Ammon's horn (tissue), 1 donor: ENCODE measurements around the gene ADCYAP1R1.

Experiments
- DNase-seq: peaks from one replicate; pipeline ENCODE4 v3.0.0-alpha.2; 2016; ENCODE audit warnings: low spot score

ADCYAP1R1 gene

DNA sequence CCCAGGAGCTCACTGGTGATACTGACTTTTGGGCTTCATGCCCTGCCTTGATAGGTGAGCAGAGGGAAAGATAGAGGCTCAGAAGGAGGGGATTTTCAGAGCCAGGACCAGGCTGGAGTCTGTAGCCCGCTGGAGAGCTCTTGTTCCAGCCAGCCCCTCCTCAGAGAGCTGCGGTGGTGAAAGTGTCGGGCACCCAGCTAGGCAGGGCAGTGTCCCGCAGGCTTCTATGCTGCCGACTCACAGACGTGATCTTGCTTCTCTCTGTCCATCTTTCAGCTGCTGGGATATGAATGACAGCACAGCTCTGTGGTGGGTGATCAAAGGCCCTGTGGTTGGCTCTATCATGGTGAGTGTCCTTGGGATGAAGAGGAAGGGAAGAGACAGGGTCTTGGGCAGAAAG lies 35.2 kb downstream of the ADCYAP1R1 start:
- DNase-seq = no peak

DNA sequence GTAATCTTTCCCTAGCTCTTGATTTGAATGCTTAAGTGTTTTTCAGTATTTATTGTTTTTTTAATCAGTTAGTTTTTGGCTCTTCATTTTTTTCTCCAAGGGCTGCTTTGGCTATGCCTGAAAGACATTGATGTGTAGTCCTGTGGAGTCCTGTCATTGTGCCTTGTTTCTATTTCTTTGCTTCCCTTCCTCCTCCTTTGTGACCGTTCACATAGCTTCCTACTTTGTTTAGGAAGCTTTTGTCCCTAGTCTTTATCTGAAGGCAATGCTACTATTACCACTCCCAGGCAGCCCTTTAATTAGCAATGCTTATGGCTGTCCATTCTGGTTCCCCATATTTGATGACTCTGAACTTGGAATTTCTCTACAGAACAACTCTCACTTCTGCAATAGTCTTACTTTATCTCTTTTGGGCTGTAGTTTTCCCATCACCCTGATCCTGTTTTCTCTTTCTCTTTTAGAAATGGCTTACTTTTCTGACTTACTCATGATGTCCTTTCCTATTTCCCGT lies 39.9 kb downstream of the ADCYAP1R1 start:
- no peak for DNase-seq

DNA sequence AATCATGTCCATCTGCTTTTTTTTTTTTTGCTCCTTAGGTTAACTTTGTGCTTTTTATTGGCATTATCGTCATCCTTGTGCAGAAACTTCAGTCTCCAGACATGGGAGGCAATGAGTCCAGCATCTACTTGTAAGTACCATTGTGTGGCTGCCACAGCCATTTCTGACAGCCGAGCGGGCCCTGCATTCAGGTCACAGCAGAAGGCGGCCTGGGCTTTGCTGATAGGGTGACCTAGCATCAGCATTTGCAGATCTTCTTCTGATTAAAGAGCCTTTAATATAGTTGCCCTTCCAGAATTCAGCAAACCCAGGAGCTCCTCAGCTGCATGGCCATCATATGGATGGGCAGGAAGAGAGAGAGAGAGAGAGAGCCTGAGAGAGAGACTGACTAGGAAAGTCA lies 40.5 kb downstream of the ADCYAP1R1 start:
- DNase-seq = no peak

DNA sequence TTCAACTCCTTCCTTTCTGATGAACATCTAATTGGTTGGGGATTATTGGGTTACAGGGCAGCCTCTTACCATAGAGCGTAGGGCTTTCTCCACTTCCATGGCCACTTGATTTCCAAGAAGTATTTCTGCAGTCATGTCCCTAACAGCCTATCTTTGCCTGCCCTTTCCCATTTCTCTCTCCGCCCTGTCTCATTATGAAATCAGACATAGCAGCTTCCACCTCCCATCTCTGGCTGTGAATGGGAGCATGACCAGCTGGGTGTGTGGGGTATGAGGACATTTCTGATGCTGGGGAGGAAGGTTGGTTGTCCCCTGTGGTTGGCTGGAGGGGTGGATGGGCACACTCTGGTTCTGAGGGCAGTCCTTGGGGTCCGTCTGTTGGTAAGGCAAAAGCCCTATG lies 41.2 kb downstream of the ADCYAP1R1 start:
- no peak for DNase-seq

DNA sequence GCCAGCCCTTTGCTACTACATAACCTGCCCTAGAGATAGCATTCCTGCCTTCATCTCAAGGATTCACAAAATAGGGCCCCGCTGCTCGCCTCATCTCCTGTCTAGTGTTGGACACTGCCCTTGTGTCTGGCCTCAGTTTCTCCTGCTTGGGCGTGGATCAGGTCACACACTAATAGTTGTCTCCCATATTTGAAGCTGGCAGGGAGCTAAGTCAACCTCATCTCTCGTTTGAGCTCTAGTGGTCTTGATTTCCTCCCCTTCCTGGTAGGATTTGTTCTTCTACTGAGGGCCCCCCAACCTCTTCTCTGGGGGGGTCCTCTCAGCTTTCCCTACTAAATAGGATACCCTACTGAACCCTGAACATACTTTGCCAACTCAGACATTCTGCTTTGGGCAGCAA lies 42.2 kb downstream of the ADCYAP1R1 start:
- DNase-seq = no peak

DNA sequence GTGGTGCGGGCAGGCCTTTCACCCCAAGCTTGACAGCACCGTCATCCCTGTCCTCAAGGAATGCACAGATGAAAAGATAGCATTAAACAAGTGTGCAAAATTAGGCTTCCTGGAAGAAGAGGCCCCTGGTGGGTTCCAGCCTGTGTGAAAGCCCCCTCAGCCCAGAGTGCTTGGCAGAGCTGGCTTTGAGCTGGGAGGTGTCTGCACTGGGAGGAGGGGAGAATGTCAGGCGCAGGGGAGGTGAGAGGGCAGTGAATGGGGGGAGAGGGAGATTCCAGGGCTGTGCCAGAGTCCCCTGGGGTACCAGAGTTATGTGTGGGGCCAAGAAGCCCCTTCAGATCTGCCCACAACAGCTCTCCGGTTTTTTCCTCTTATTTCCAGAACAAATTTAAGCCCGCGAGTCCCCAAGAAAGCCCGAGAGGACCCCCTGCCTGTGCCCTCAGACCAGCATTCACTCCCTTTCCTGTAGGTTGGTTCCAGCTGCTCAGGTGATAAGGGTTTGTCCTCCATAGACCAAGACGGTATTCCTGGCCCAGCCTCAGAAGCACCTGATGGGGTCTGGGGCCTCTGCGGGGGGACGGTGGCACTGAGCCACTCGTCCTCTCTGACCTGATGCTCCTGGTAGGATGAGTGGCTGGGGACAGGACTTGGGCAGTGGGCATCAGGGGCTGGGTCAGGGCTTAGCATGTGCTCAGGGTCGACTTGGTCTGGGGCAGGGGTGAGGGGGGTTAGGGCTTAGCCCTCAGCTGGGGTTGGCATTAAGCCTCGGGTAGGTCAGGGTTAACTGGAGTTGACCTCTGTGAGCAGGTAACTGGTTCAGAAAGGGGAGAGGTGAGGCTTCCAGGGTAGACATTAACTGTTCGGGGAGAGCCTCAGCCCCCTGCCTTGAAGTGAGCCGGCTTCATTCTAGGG lies 43.4 kb downstream of the ADCYAP1R1 start:
- DNase-seq = no peak

DNA sequence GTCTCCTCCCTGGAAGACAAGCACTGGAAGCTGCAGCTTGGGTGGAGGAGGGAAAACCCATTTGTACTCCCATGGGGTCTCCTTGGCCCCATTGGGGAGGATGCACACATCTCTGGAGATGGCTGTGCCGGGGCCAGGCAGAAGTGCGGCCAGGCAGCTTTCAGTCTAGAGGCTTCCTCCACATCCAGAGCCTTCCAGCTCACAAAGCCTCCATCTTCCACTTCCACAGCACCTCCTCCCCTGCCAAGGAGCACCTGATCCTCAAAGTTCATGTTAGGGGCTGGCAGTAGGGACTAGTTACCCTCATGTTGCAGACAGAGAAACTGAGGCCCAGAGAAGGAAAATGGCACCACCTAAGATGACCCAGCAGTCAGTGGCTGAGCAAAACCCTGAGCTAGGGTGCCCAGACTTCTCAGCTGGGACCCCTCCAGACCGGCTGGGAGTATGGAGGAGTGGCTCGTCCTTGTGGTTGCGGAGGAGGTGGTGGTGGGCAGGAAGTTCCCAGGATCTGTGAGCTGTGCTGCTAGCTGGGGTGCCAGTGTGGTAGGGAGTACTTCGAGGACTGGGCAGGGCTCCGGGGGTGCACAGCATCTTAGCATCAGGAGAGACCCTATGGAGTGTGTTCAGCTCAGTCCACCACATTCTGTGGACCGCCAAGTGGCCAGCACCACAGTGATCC lies 44.2 kb downstream of the ADCYAP1R1 start:
- DNase-seq = no peak

DNA sequence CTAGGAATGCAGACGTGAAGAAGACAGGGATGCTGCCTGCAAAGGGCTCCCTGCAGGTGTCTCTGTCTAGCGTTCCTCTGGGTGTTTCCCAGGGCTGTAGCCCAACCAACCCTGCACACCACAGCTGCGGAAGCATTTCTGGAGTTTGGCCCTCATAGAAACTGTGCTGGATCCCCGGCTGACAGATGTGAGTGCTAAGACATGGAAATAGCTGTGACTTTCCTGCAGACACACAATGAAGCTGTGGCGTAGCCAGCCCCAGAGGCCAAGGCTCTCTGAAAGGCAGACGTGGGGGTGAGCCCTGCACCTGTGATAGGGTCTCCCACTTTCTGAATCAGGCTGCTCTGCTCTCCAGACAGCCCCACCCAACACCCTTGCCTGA lies 44.8 kb downstream of the ADCYAP1R1 start:
- DNase-seq = no peak

DNA sequence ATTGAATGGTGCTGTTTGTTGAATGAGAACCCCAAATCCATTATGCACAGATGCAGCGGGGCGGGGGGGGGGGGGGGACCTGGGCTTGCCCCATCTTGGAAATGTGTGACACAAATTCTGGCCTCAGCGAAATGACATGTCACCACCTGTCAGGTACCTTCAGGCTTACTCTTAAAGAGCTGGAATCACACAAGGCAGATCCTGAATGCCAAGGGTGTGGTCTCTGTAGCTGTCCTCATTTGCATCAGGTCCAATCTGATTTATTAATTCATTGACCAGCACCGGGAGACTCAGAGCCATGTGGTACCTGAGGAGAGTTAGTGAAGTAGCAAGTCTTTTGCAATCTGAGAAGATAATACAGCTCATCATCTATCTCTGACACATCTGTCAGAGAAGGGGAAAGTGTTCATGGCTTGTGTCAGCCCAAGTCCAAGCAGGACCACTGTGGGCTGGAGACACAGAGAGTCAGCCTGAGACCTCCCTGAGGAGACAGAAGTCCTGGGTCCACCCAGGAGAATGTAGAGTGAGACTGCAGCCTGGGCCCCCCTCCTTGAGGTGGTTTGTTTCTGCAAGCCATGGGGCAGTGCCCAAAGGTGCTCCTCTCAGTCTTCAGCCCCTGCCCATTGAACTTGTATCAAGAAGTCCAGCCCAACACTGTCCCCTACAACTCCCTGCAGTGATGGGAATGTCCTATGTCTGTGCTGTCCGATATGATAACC lies 46.7 kb downstream of the ADCYAP1R1 start:
- DNase-seq = no peak

DNA sequence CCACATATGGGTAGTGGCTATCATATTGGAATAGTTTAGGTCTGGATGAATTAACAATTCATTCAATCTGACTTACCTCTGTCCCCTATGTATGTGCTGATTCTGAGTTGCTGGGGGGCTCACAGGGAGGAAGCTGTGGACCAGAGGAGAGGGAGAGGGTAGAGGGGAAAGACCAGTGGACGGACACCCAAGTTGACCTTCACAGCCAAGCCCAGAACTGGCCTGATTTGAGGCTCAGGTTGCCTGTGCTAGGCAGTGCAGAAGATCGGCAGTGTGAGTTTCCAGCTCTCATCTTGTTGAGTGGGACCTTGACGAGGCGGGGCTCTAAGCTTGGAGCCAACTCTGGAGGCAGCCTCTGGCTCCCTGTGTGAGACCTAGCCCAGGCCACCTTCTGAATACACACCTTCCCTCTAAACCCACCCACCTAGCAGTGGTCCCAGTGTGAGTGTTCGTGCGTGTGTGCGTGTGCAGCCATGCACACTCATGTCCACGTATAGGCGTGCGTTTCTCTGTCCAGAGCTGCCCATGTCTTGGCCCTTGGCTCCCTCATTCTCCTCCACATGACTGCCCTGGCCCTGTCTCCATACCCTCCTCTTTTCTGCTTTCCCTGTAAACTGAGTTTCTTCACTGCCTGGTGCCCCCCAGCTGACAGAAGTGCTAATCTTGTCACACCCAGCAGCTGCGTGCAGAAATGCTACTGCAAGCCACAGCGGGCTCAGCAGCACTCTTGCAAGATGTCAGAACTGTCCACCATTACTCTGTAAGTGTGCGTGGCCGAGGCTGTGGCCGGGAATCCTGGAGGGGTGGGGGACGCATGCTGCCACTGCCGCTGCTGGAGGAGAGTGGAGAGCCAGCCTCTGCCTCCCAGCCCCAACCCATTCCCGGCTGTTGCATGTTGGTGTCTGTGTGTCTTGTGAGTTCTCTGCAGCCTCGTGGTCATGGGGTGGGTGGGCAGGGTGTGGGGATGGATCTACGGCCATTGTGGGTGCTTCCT lies 47.6 kb downstream of the ADCYAP1R1 start:
- DNase-seq = no peak

DNA sequence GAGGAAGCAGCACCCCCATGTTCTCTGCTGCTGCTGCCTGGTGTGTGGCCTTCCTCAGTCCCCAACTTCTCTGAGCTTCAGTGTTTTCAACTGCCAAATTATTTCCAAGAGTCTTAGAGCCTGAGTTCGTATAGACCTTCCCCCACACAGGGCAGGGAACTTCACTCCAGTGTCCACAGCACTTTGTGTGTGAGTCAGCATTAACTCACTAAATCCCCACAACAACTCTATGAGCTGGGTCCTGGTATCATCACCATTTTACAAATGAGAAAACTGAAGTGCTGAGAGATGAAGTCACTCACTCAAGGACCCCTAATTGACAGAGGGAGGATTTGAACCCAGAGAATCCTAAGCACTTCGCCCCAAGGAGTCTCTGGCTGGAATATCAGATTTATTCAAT lies 48.3 kb downstream of the ADCYAP1R1 start:
- no peak for DNase-seq

DNA sequence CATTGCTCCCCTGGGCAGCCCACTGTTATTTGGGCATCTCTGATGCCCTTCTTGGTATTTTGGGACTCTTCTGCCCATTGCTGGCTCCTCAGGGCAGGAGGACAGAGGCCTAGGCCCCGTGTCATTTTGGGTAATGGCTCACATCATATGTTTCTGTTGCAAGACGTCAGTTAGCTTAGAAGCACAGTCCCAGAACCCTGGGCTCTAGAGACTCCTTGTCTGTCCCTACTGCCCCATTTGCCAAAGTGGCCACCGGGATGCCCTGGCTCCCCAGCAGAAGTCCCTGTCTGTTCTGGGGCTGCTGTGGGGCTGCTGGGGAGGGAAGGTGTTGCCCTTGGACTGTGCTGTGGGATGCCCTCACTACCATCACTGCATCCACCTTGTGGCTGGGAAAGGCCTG lies 48.8 kb downstream of the ADCYAP1R1 start:
- DNase-seq = no peak

DNA sequence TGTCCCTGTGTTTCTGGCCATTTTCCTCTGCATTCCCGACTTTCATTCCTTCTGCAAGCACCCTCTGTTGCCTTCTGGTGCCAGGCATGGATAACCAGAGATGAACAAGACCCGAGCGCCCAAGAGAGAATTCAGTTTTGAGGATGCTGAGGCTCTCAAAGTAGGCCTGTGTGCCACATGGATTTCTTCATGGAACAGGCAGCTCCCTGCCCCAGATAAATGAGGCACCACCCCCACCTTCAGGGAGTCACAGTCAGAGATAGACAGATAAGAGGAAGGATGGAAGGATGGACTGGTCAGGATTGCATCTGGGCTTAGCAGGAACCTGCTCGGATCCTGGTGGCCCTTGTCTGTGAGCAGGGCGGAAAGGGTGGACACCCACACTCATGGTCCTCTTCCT lies 49.4 kb downstream of the ADCYAP1R1 start:
- no peak for DNase-seq

DNA sequence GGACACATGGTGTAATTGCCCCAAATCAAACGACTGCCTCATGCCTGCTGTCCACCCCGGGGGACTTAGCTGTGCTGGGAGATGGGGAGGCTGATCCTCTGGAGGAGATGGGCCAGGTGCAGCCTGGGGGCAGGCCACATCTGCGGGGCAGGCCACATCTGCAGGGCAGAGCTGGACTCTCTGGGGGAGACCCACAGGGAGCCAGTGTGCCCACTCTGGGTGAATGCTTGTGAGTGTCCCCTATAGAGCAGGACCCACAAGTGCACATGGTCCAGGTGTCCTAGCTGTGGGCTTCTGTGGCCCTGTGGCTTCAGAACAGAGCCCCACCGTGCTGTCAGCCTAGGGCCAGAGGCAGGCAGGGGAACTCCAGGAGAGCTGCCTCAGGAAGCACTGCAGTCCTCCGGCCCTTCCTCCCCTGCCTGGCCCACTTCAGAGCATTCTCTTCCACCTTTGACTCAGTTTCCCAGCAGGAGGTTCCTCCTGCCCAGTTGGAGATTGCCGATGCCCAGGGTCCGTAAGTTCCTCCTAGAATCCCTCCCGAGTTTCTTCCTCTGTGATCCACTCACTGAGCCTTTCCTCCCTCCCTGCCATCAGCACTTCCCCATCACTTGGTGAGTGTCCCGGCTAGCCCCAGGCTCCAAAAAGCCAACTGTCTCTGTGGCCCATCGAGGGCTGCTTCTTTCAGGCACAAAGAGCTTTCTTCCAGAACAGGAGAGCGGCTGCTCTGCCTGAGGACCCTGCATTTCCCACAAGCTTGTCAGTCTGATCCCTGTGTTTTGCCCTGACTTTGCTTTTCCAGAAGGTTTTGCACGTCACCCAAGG lies 50.3 kb downstream of the ADCYAP1R1 start:
- no peak for DNase-seq

DNA sequence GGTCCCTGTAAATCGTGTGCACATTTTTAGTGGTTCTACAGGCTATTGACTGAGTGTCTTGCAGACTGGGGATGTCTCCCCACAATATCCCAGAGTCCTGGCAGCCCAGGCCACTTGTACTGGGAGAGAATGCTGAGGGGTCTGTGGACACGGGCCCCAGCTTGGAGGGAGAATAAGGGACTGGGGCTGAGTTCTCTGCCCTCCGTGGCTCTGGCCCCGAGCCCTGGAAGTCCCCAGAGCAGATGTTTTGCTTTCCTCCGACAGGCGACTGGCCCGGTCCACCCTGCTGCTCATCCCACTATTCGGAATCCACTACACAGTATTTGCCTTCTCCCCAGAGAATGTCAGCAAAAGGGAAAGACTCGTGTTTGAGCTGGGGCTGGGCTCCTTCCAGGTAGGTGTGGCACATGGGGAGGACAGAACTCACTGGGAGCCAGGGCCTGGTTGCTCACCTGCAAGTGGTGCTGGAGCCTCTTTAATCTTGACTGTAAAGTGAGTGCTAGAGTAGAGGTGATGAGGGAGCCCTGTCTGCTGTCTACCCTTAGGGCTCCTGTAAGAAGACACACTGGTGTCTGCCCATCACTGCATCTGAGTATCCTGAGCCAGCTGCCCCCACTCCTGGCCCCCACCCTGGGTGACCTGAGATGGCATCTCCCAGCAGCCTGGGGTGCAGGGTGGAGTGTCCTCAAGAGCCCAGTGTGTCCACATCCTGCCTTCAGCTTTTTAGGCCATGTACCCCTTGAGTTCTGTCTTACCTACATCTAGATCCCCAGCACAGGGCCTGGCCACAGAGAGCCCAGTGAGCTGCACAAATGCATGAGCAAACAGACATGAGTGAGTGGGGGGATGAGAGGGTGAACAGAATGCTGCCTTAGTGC lies 51.1 kb downstream of the ADCYAP1R1 start:
- no peak for DNase-seq

DNA sequence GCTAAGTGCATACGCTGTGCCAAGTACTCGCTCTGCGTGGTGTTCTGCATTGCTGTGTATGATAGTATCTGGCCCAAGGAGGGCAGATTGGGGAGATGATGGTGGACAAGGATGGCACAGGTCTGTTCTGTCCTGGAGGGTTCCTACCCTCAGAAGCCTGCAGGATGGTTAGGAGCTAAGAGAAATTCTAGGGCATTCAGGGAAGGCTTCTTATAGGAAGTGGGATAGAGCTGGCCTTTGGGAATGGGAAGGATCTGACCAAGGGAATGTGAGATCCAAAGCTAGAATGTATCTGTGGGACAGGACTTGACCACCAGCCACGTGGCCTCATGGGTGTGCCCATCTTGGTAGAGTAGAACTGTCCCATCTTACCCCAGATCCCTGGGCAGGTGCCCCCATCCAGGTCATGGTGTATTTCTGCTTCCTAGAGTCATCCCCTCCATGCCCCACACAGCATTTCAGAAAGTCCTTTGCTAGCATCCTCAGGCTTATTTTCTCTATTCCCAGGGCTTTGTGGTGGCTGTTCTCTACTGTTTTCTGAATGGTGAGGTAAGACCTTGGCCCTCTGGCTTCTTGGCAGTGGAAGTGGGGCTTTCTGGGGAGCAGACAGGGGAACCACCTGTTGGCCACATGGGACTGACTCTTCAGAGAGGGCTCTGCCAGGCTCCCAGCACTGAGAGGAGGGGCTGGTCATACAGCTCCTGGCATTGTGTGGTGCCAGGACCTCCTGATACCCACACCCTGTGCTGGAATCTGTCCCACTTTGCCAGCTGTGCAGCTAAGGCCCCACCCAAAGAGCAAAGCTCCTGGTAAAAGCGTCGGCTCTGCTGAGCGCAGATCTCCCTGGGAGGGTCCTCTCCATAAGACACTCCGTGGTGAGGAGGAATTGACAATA lies 52.5 kb downstream of the ADCYAP1R1 start:
- no peak for DNase-seq

DNA sequence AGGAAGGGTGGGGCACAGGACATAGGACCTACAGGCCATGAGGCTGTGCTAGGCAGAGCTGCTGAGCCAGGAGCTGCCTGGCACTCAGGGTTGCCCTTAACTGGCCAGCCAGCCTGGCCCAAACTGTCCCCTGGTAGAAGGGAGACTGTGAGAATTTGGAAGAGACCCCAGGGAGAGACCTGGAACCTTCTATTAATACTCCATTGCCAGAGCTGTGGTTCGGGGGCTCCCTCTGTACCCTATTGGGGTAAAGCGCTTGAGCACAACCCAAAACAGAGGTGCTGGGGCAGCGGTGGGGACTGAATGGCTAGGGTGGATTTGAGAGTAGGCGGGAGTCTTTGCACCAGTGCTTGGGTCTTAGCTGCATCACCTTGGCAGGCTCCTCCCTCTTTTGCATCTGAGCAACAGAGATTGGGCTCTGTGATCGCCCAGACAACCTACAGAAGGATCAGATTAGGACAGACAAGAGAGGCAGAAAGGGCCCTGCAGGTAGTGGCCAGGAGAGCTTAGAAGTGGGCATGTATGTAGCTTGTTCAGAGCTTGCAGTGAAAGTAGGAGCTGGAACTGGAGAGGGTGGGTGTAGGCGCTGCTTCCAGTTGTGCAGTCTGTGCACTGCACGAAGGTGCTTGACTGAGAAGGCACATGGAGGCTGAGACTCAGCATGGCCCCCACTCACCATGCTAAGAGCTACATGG lies 53.3 kb downstream of the ADCYAP1R1 start:
- DNase-seq = no peak
